ENCODE results near the gene LCTL.

DNA sequence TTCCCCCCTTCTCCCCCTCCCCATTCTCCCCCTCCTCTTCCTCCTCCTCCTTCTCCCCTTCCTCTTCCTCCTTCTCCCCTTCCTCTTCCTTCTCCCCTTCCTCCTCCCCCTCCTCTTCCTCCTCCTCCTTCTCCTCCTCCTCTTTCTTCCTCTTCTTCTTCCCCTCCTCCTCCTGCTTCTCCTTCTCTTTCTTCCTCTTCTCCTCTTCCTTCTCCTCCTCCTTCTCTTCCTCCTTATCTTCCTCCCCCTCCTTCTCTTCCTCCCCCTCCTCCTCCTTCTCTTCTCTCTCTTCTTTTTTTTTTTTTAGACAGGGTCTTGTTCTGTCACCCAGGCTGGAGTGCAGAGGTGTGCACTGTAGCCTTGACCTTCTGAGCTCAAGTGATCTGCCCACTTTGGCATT lies 21.2 kb upstream of the LCTL start:
- TF ChIP-seq, protein P1, sequence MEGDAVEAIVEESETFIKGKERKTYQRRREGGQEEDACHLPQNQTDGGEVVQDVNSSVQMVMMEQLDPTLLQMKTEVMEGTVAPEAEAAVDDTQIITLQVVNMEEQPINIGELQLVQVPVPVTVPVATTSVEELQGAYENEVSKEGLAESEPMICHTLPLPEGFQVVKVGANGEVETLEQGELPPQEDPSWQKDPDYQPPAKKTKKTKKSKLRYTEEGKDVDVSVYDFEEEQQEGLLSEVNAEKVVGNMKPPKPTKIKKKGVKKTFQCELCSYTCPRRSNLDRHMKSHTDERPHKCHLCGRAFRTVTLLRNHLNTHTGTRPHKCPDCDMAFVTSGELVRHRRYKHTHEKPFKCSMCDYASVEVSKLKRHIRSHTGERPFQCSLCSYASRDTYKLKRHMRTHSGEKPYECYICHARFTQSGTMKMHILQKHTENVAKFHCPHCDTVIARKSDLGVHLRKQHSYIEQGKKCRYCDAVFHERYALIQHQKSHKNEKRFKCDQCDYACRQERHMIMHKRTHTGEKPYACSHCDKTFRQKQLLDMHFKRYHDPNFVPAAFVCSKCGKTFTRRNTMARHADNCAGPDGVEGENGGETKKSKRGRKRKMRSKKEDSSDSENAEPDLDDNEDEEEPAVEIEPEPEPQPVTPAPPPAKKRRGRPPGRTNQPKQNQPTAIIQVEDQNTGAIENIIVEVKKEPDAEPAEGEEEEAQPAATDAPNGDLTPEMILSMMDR (IDR thresholded peaks at IDR 0.05) = no peak
- TF ChIP-seq POLR2A (IDR thresholded peaks at IDR 0.05) = no peak
